Adrenal gland (tissue), 12 donors: ENCODE data around the gene SELENOM. TPM values are rescaled to one million over a fixed set of nuclear protein-coding genes. Genes with fewer than 3 reads are reported as not detected.

Source experiments
- DNase-seq, 7 donors: peaks; one replicate each; pipeline ENCODE4 v3.0.0-alpha.2; 2019 to 2020
- H3K27ac ChIP-seq, 5 donors: fragments of 200-600 bp; sonication (generic) in 4 of 5; 1 replicate in 3 of 5; 2 replicates in 2 of 5; pipeline versions ENCODE4 v1.5.1 to v1.8.0; 2016 to 2020; ENCODE audit warnings: mild to moderate bottlenecking in 1 of 5
- H3K27me3 ChIP-seq: fragments of 200-600 bp; 2 replicates; pipeline ENCODE4 v1.8.0; 2021
- H3K36me3 ChIP-seq, 2 donors: fragments of 200-600 bp; replicated peaks in 1 of 2; 1 replicate in 1 of 2; 2 replicates in 1 of 2; pipeline versions ENCODE4 v1.5.1 to v1.8.0; 2018 to 2022
- H3K4me1 ChIP-seq, 2 donors: fragments of 200-600 bp; replicated peaks in 1 of 2; 1 replicate in 1 of 2; 2 replicates in 1 of 2; pipeline versions ENCODE4 v1.5.1 to v1.8.0; 2018 to 2021
- H3K4me3 ChIP-seq, 4 donors: fragments of 200-600 bp; sonication (generic) in 3 of 4; one replicate each; pipeline ENCODE4 v1.5.1; 2016 to 2018
- H3K9me3 ChIP-seq, 3 donors: fragments of 200-600 bp; sonication (generic) in 1 of 3; replicated peaks in 1 of 3; 1 replicate in 2 of 3; 2 replicates in 1 of 3; pipeline versions ENCODE4 v1.5.1 to v1.8.0; 2016 to 2021
- POLR2A ChIP-seq, 2 donors: fragments of 450-650 bp; IDR thresholded peaks; one replicate each; pipeline ENCODE4 v1.6.1; 2017; ENCODE audit warnings: antibody characterized with exemption in 2 of 2, mild to moderate bottlenecking in 2 of 2, moderate library complexity in 1 of 2
- WGBS, 4 donors: extraction: QIAGEN DNeasy Blood & Tissue Kit in 2 of 4; methylation state at CpG; one replicate each; pipeline versions ENCODE4 v1.1.5 to v1.1.7; 2013 to 2017; 5-methylcytosine and 5-hydroxymethylcytosine counted together
- intact Hi-C, 2 donors: fragments of 100-400 bp; cut with DNase I; formaldehyde crosslinking; loops; one replicate each; pipeline versions ENCODE4 v1.14.1 to v1.15.0; 2022 to 2023
- polyA plus RNA-seq, 3 donors: library from polyadenylated mRNA; stranded (reverse); fragments of 200-250 nt in 2 of 3; fragments of 350-450 nt in 1 of 3; fragmentation: Illumina TruSeq in 1 of 3; extraction: RNeasy Lipid Tissue Mini Kit (QIAGEN cat#74804) in 1 of 3; gene quantifications; one replicate each; pipeline ENCODE4 v1.2.3, GENCODE V29; 2013 to 2014
- total RNA-seq, 9 donors: library from RNA; depleted of rRNA in 4 of 9; stranded (reverse); fragments of >200 nt in 4 of 9; fragments of 120-200 nt in 1 of 9; fragmentation: NEBNext Ultra II Directional in 1 of 9; extraction: Animal tissue kit (Norgen Biotek cat#: 25700) in 1 of 9; gene quantifications; one replicate each; pipeline versions ENCODE4 v1.1.0 to v1.2.4, GENCODE V29; 2013 to 2023
- TF ChIP-seq, protein P1 (sequence below), 6 experiments: fragments of 450-650 bp in 4 of 6; fragments of 200-600 bp in 2 of 6; sonication (generic) in 1 of 6; IDR thresholded peaks; 1 replicate in 5 of 6; 2 replicates in 1 of 6; pipeline versions ENCODE4 v1.5.1 to v1.8.0; 2016 to 2021; ENCODE audit warnings: antibody characterized with exemption in 6 of 6, mild to moderate bottlenecking in 2 of 6, moderate library complexity in 1 of 6
- donor health status: healthy with polysubstance abuse.
- donor health status: Bipolar disorder and iron deficiency.
- donor health status: DM: yes; HTN: yes; CAD: no.
- donor health status: DM: no; HTN: no; CAD: no.
- donor health status: DM: no; HTN: no; CAD: no.
- donor health status: DM: yes; HTN: yes; CAD: no.

SELENOM gene
- total and polyA plus RNA-seq, 12 donors: 6.6 to 546 (median 121) TPM

DNA sequence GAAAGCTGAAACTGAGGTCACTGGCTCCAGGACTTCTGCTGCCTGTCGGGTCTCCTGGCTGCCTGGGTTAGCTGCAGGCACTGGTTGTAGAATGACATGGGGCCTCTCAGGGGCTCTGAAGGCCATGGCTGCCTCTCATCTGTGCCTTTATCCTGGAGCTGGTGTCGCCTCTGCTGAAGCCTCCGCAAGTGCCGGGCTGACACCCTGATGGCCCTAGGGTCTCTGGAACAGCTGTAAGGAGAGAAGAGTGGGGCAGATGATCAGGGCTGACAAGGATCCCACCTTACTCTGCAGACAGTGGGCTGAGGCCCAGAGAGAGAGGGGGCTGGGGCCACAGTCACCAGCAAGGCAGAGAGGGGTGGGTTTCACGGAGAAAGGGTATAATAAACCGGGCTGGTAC lies 28.3 kb upstream of the SELENOM start:
- Histone ChIP-seq H3K36me3 (no peaks in the 10 kb centered on the region), H3K27ac (no peak overlapping the region), H3K4me3 (no peak overlapping the region), H3K4me1 (no peaks in the 10 kb centered on the region), H3K9me3 (no peaks in the 10 kb centered on the region), H3K27me3 (no peaks in the 10 kb centered on the region)
- intact Hi-C loops: no loop called here
- 87 to 100% (median 94%) methylated on average over 2 to 6 of the region's 6 CpGs for WGBS, 4 donors
- TF ChIP-seq, protein P1, sequence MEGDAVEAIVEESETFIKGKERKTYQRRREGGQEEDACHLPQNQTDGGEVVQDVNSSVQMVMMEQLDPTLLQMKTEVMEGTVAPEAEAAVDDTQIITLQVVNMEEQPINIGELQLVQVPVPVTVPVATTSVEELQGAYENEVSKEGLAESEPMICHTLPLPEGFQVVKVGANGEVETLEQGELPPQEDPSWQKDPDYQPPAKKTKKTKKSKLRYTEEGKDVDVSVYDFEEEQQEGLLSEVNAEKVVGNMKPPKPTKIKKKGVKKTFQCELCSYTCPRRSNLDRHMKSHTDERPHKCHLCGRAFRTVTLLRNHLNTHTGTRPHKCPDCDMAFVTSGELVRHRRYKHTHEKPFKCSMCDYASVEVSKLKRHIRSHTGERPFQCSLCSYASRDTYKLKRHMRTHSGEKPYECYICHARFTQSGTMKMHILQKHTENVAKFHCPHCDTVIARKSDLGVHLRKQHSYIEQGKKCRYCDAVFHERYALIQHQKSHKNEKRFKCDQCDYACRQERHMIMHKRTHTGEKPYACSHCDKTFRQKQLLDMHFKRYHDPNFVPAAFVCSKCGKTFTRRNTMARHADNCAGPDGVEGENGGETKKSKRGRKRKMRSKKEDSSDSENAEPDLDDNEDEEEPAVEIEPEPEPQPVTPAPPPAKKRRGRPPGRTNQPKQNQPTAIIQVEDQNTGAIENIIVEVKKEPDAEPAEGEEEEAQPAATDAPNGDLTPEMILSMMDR (IDR thresholded peaks at IDR 0.05): no peak
- no peak for TF ChIP-seq POLR2A (IDR thresholded peaks at IDR 0.05)
- DNase-seq: no peak

DNA sequence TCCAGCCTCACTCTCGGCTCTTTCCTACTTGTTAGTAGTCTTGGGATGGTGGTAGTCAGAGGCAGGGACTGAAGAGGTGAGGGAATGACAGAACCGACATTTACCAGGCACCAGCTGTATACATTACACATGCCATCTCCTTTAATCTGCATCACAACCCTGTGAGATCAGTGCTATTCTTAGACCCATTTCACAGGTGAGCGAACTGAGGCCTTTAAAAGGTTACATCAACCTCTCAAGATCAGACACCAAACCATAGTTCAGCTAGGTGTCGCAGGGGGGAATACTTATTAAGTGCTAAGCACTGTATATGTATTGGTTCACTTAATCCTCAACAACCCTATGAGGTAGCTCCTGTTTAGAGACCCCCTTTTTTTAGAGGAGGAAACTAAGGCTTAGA lies 27.3 kb upstream of the SELENOM start:
- no peaks in the 10 kb centered on the region for H3K9me3 ChIP-seq
- intact Hi-C loops: no loop called here
- no peaks in the 10 kb centered on the region for H3K4me1 ChIP-seq
- H3K27ac ChIP-seq: no peak overlapping the region
- 82 to 86% (median 84%) methylated on average over 4 of the region's 4 CpGs for WGBS, 4 donors
- no peaks in the 10 kb centered on the region for H3K36me3 ChIP-seq
- no peak for DNase-seq
- no peaks in the 10 kb centered on the region for H3K27me3 ChIP-seq
- no peak for TF ChIP-seq POLR2A (IDR thresholded peaks at IDR 0.05)
- TF ChIP-seq, protein P1 (IDR thresholded peaks at IDR 0.05): no peak
- H3K4me3 ChIP-seq: no peak overlapping the region

DNA sequence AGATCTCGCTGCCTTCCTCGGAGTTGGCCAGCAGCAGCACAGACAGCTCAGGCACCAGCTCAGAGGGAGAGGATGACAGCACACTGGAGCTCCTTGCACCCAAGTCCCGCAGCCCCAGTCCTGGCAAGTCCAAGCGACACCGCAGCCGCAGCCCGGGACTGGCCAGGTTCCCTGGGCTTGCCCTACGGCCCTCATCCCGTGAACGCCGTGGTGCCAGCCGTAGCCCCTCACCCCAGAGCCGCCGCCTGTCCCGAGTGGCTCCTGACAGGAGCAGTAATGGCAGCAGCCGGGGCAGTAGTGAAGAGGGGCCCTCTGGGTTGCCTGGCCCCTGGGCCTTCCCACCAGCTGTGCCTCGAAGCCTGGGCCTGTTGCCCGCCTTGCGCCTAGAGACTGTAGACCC lies 26.5 kb upstream of the SELENOM start:
- DNase-seq: no peak
- TF ChIP-seq, protein P1 (IDR thresholded peaks at IDR 0.05): no peak
- no peak for TF ChIP-seq POLR2A (IDR thresholded peaks at IDR 0.05)
- no peaks in the 10 kb centered on the region for H3K4me1 ChIP-seq
- H3K9me3 ChIP-seq: no peaks in the 10 kb centered on the region
- H3K36me3 ChIP-seq: no peaks in the 10 kb centered on the region
- no peak overlapping the region for H3K4me3 ChIP-seq
- WGBS, 4 donors: 92 to 97% (median 95%) methylated on average over 2 to 19 of the region's 19 CpGs
- H3K27ac ChIP-seq: no peak overlapping the region
- intact Hi-C loops: no loop called here
- H3K27me3 ChIP-seq: no peaks in the 10 kb centered on the region

DNA sequence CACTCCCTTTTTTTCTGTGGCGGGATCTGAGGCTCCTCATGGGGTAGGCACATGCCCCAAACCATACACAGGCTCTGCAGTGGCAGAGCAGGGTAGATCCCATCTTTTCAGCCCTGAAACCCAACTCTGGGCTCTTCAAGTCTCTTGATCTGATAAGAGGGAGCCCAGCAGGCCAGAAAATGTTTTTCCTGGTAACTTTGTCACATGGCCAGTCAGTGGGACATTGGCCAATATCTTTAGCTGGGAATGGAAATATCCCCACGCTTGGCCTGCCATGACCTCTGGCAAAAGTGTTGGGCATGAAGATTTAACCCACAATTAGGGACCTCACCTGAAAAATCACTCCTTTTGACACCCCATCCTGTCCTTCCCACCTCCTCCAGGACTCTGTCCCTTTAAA lies 23.5 kb upstream of the SELENOM start:
- Histone ChIP-seq H3K9me3 (no peaks in the 10 kb centered on the region), H3K4me1 (no peaks in the 10 kb centered on the region), H3K36me3 (no peaks in the 10 kb centered on the region), H3K27me3 (no peaks in the 10 kb centered on the region), H3K4me3 (no peak overlapping the region), H3K27ac (no peak overlapping the region)
- 72 to 89% (median 78%) methylated on average over 2 of the region's 2 CpGs for WGBS, 4 donors
- TF ChIP-seq, protein P1 (IDR thresholded peaks at IDR 0.05): no peak
- TF ChIP-seq POLR2A (IDR thresholded peaks at IDR 0.05): no peak
- intact Hi-C loops: no loop called here
- peak in 5 of 7 donors; percentile 35 to 72 (median 50) for DNase-seq
